KOPT-K1 (cell line): ENCODE data around the gene ACOT12.

ENCODE experiments used
- H3K27ac ChIP-seq: fragments of 200-600 bp; sonication (generic); 2 replicates; pipeline ENCODE4 v1.5.1; 2016; ENCODE audit warnings: antibody characterized with exemption, mild to moderate bottlenecking, low read depth, low read length; ENCODE audit not compliant: poor library complexity, severe bottlenecking
- H3K36me3 ChIP-seq: fragments of 200-600 bp; sonication (generic); 2 replicates; pipeline ENCODE4 v1.5.1; 2017; ENCODE audit warnings: antibody characterized with exemption, mild to moderate bottlenecking, low read length, moderate library complexity; ENCODE audit not compliant: insufficient read depth
- H3K9me3 ChIP-seq: fragments of 200-600 bp; sonication (generic); 2 replicates; pipeline ENCODE4 v1.5.1; 2017; ENCODE audit warnings: antibody characterized with exemption, low read length, mild to moderate bottlenecking; ENCODE audit not compliant: insufficient read depth, poor library complexity, severe bottlenecking

ACOT12 gene

DNA sequence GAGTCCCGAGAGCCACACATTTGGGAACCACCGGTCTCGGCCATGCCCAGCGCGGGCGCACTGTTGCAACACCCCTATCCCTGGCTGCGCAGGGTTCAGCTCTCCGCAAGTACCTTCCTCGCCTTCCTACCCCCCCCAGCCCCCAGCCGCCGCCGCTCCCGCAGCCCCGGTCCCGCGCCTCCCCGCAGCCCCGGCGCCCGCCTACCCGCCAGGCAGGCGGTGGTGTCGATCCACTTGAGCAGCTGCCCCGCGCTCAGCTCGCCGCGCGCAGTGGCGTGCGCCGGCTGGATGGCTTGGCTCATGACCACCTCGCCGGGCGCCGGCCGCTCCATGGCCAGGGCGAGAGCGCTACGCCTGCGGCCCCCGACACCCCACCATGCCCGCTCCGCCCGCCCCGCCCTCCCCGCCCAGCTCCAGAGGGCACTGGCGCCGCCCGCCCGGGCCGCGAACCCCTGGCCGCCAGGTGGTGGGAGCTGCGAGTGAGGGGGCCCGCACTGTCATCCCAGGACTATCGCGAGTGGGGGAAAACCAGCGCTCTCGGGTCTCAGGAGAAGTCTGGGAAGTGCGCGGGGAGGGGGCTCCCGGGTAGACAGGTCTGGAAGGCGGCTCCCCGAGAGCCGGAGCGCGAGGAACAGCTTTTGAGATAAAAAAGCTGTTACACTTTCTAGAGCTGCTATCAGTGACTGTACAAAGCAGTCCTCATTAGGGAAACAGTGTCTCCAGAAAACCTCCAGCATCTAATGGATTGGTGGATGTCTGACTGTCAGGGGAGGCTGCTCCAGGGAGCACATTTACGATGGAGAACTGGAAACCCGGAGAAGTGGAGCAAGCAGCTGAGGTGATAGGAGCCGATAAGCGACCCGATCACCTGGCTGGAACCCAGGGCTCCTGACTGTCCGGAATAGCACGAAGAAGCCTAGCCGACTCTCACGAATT is at the start of gene ACOT12:
Gene ACOT12, minus strand, starts transcription at position 352 of the 936 bp plus-strand sequence. Its CDS starts 20 bp downstream, at position 332.
- Histone ChIP-seq H3K27ac (no peak within 1 kb of the TSS), H3K36me3 (no peaks in the 10 kb centered on the region), H3K9me3 (no peaks in the 10 kb centered on the region)

GRCh38 chr5:81435023-81435422 is 41.1 kb upstream of the ACOT12 start:
- Histone ChIP-seq H3K27ac (no peak overlapping the region), H3K36me3 (peaks cover 19% of the 10 kb centered on the region), H3K9me3 (no peaks in the 10 kb centered on the region)

DNA sequence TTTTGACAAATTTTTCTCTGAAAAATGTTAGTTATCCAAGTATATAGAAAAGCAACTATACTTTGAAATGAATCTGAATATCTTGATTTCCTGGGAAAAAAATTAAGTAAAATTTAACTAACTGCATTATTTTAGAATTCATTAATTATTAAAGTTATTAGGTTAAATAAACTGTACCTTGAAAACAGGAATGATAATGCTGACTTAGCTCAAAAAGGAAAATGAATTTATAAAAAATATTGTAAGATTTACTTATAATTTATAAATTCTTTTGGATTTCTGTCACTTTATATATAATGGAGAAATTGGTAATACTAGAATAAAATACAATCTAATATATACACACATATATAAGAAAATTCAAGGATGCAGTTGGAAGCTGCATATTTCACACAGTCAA is 36.1 kb upstream of the ACOT12 start:
- Histone ChIP-seq H3K36me3 (peaks cover 34% of the 10 kb centered on the region), H3K9me3 (no peaks in the 10 kb centered on the region), H3K27ac (no peak overlapping the region)

GRCh38 chr5:81429363-81429762 is 35.4 kb upstream of the ACOT12 start:
- Histone ChIP-seq H3K27ac (no peak overlapping the region), H3K9me3 (no peaks in the 10 kb centered on the region), H3K36me3 (peaks cover 27% of the 10 kb centered on the region)

DNA sequence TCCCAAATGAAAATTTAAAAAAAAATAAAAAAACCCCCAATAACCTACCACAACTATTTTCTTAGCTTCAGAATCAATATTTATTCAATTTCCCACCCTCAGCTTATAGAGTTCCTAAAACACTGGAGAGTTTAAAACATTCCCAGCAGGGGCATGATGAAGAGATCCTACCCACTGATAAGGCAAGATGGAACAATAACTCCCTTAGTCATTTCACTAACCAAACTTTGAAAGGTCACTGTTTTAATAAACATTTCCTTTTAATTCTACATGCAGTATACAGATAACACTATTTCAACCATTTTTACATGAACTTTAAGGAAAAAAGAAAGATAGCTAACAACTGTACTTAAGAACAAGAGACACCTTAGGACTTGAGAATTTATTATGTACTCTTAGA is 34.9 kb upstream of the ACOT12 start:
- no peaks in the 10 kb centered on the region for H3K9me3 ChIP-seq
- no peak overlapping the region for H3K27ac ChIP-seq
- peaks cover 22% of the 10 kb centered on the region for H3K36me3 ChIP-seq

GRCh38 chr5:81428446-81428845 is 34.5 kb upstream of the ACOT12 start:
- Histone ChIP-seq H3K9me3 (no peaks in the 10 kb centered on the region), H3K36me3 (peaks cover 19% of the 10 kb centered on the region), H3K27ac (no peak overlapping the region)

- Histone ChIP-seq H3K27ac (no peak overlapping the region), H3K36me3 (peaks cover 20% of the 10 kb centered on the region), H3K9me3 (no peaks in the 10 kb centered on the region)
These were observed 33.6 kb upstream of the ACOT12 start for GRCh38 chr5:81427566-81427965.

GRCh38 chr5:81426359-81427030 is 32.6 kb upstream of the ACOT12 start:
- no peak overlapping the region for H3K27ac ChIP-seq
- H3K36me3 ChIP-seq, result peaks cover 31% of the 10 kb centered on the region
- H3K9me3 ChIP-seq, result no peaks in the 10 kb centered on the region

DNA sequence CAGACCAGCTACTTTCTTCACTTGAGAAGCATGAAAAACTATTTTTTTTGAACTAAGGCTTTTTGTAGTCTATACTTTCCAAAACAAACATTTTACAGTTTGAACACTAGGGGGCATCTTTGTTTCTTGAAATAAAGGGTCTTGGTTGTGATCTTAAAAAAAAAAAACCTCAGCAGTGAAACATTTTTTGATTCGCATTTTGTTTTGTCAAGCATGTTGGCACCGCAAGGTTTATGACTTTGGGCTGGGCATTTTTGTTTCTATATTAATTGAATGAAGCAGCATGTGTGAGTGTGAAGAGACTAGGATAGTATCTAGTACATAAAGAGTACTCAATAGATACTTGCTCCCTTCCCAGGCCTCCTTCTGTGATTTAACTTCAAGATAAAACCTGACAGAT is 31.6 kb upstream of the ACOT12 start:
- Histone ChIP-seq H3K9me3 (no peaks in the 10 kb centered on the region), H3K36me3 (peaks cover 40% of the 10 kb centered on the region), H3K27ac (no peak overlapping the region)

- Histone ChIP-seq H3K9me3 (no peaks in the 10 kb centered on the region), H3K27ac (no peak overlapping the region), H3K36me3 (peaks cover 49% of the 10 kb centered on the region)
These were observed 30.8 kb upstream of the ACOT12 start for GRCh38 chr5:81424728-81425127.

- Histone ChIP-seq H3K27ac (no peak overlapping the region), H3K9me3 (no peaks in the 10 kb centered on the region), H3K36me3 (peaks cover 62% of the 10 kb centered on the region)
These were observed 28.7 kb upstream of the ACOT12 start for GRCh38 chr5:81422671-81423070.

- no peak overlapping the region for H3K27ac ChIP-seq
- H3K36me3 ChIP-seq, result peaks cover 56% of the 10 kb centered on the region
- no peaks in the 10 kb centered on the region for H3K9me3 ChIP-seq
These were observed 26.2 kb upstream of the ACOT12 start for GRCh38 chr5:81420039-81420667.

GRCh38 chr5:81418606-81419005 is 24.7 kb upstream of the ACOT12 start:
- H3K9me3 ChIP-seq, result no peaks in the 10 kb centered on the region
- peaks cover 56% of the 10 kb centered on the region for H3K36me3 ChIP-seq
- no peak overlapping the region for H3K27ac ChIP-seq

DNA sequence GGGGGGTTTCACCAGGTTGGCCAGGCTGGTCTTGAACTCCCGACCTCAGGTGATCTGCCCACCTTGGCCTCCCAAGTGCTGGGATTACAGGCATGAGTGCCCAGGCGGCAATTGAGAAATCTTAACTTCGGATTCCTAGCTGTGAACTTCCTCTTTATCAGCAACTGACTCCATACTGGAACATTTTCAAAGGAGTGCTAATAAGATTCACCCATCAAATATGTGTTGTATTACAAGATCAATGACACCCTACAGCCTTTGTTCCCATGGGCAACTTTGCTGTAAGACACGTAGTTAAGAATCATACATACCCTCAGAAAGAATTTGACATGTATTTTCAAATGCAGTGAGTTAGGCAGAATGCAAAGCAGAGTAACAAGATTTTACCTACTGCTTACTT is 23.1 kb upstream of the ACOT12 start:
- Histone ChIP-seq H3K36me3 (peaks cover 50% of the 10 kb centered on the region), H3K9me3 (no peaks in the 10 kb centered on the region), H3K27ac (no peak overlapping the region)

GRCh38 chr5:81409896-81410295 is 16.0 kb upstream of the ACOT12 start:
- Histone ChIP-seq H3K27ac (no peak overlapping the region), H3K36me3 (no peaks in the 10 kb centered on the region; the same call in 1 of the 2 replicates), H3K9me3 (no peaks in the 10 kb centered on the region)
